ENCODE data around the gene ATP6V1F. TPM values are rescaled to one million over a fixed set of nuclear protein-coding genes. Genes with fewer than 3 reads are reported as not detected.

Gene ATP6V1F
- polyA plus RNA-seq, 3 donors: 232 to 280 (median 269) TPM

DNA sequence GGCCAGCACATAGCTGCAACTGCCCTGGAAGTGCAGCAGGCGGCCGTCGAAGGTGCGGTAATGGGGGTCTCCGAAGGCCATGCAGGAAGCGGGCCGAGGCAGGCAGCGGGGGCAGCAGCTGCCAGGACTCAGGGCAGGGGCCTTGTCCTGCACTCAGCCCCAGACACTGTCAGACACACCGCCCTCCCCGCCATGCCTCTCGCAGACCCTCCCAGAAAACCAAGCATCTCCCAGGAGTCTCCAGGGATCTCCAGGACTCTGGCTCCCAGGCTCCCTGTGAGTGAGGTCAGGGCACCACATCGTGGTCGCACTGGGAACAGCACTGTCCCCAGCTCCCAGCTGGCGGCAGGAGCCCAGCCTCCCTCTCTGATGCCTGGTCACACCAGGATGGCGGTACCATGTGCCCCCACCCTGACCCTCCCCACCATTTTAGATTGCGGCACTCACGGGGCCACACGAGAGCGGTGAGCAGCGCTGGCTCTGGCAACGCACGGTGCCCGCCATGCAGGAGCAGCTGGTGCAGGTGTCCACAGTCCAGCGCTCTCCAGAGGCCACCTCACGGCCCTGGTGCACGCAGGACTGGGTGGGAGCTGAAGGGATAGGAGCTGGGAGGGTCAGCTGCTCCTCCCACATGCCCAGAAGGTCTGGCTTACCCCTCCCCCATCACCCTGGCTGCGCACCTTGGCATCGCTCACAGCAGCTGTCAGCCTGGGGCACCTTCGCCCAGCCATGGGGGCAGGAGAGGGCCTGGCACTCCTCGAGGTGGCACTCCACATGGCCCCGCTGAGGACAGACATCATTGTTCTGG is 17.5 kb downstream of the ATP6V1F start:
- no peak for DNase-seq

DNA sequence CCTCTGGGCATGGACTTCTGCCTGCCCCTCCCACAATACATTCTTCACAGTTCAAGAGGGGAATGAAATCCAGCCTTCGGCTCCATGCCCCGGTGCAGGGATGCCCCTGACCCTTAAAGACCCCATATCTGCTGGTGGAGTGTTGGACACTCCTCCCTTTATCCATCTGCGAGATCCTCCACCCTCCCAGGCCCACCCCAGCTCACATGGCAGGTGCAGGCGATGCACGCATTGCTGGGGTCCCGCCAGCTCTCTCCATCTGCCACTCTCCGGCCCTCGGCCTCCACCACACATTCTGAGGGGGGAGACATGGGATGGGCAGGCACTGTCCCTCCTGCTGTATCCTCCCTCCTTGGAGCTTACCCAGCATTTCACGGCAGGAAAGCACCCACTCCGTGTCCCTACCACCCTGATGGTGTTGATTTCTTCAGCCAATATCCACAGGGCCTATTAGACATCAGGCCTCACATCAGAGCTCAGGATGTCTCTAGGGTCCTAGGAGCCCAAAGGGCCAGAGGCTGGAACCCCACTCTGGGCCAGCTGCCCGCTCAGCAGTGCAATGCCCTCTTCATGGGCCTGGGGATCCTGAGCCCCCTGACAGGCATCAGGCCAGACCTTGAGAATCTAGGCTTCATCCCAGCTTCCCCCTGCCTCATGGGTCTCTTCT is 18.3 kb downstream of the ATP6V1F start:
- DNase-seq: no peak

DNA sequence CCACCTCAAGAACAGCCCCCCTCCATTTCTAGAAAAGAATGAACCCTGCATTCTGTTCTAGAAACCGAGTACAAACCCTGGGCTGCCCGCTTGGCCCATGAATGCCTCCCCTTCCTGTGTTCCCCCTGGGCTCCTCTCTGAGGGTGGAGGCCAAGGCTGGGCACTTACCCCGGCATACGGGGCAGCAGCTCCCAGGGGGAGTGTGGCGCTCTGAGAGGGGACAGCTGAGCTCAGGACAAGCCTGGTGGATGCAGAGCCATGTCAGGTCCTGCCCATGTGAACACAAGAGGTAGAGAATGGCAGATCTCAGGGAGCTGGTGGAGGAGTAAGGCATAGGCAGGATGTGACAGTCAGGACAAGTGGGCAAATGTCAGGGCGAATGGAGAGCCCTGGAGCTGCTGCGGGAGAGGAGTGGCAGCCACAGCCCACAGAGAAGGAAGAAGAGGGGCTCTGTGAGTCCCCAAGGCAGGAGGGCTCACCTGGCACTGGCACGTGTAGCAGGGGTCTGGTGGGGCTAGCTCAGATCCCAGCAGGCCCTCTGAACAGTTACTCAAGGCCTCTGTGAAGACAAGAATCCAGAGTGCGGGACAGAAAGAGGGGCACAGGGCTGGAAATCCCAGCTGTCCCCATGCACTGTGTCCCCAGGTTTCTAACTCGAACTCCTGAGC is 18.9 kb downstream of the ATP6V1F start:
- DNase-seq: no peak

DNA sequence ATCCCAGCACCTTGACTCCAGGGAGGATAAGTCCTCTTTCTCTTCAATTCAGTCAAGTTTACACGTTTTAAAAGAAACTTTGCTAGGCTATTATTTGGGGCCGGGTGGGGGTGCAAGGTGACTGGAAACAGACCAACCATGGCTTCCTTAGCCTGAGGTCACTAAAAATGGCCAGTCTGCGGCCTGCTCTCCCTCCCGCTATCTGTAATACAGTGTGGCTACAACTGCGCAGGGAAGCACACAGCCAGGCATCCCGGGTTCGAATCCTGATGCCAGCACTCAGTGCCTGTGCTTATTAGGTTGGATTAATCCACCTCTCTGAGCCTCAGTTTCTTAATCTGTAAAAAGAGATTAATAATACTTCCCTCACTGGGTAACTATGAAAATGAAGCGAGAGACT is 19.5 kb downstream of the ATP6V1F start:
- no peak for DNase-seq

DNA sequence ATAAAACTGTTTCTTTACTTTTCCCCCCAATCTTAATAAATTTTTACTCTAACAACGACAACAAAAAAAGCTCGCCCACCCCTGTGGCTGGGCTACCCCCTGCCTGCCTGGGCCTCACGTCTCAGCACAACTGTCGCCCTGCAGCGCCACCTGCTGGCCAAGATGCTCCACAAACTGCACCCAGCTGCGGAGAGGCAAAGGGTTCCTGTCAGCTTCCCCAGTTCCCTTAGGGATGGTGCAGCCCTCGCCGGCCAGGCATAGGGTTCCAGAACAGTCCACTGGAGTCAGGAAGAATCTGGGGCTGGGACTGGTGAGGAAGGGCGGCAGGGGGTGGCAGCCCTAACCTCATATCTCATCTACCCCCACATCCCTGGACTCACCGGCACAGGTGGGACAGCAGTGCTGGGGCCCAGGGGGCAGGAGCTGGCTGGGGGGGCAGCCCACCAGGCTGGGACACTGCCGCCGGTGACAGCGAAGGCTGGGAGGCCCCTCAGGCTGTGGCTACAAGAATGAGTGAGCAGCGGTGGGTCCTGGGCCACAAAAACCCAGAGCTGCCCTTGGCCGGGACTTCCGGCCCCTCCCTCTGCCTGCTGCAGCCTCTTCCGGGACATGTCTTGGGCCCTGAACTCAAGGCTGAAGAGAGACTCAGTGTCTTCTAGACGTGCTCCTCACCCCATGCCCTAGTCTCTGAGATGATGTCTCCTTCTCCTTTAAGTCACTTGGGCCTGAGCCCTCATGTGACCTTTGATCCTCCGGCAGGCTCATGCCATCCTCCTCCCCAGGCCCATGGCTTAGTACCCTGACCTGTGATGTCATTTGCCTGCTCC is 21.2 kb downstream of the ATP6V1F start:
- no peak for DNase-seq

DNA sequence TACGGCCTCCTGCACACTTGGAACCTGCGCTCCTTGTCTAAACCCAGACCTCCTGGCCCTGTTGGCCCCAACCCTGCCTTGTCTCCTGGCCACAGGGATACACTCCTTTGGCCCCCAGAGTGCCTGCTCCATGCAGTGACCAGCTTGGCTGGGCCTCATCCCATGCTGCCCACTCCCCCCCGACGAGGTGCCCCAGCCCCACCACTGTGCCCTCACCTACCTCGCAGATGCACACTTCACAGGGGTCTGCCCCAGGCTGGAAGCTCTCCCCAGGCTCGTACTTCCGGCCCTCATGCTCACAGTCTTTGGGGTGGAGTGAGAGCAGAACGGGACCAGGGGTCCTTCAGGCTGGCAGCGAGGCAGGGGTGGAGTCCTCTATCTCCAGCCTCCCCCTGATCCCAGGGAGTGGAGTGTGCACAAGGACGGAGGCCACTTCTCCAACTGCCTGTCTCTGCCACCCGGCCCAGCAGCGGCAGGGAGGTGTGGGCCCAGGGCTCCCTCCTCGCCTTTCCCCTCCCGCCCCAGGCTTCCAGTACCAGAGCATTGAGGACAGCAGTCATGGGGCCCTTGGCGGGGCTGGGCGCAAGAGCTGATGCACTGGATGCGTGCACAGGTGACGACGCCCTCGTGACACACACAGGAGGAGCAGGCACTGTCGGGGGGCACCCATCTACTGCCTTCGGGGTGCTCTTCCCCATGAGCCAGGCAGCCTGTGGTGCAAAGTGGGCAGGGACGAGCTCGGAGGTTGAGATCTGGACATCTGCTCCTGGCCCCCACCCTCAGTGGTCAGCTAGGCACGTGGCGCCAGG is 22.1 kb downstream of the ATP6V1F start:
- no peak for DNase-seq

DNA sequence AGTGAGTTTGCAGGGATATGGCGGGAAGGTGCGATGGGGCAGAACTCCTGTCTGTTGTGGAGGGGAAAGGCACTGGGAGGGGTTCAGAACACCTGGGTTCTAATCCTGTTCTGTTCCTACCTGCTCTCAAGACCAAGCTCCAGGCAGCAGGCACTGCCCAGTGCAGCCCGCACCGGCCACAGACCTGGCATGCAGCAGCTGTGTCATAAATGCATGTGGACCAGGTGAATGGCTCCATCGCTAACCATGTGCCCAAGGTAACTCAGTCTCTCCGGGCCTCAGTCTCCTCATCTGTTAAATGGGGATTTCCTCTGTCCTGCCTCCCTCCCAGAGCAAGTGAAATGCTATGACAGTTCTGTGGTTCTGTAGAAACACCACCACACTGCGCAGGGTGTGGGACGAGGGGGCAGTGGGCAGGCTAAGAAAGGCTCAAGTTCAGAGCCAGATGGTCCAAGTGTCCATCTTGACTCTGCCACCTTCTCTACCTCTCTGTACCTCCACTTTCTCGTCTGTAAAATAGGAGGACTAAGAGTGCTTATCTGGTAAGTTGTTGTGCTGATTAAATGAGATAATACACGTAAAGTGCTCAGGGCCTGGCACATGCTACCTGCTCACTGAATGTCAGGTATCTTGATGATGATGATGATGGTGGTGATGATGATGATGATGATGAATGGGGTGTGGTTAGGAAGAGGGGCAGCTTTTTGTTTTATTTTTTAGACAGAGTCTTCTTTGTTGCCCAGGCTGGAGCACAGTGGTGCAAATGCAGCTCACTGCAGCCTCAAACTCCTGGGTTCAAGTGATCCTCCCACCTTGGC is 22.9 kb downstream of the ATP6V1F start:
- DNase-seq: no peak

DNA sequence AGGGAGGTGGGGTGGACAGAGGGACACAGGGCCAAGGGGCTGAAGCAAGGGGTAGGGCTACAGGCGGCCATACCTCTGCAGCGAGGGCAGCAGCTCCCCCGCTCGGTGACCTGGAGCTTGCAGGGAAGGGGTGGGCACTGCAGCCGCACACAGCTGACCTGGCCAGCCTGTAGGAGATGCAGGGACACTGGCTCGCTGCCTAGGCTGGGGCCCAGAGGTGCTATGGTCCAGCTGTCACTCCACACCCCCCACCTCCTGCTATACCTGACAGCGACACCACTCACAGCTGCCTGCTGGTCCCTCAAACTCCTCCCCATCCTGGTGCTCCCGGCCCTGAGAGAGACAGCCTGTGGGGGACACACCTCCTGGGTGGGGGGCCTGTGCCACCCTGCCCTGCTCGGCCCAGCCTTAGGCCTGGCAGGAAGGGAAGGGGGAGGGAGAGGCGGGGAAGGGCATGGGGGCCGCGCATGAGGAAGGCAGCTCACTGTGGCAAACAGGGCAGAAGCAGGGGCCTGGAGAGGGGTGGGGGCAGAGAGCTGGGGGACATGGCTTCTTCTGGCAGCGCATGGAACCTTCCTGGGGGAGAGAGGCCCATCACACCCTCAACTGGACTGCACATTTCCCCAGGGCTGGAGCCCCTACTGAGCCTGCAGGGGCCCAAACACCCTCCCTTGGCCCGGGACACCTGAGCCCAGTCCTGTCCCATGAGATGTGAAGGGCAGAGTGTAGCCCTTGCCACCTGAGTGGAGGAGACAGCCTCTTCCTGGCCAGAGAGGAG is 23.9 kb downstream of the ATP6V1F start:
- no peak for DNase-seq

DNA sequence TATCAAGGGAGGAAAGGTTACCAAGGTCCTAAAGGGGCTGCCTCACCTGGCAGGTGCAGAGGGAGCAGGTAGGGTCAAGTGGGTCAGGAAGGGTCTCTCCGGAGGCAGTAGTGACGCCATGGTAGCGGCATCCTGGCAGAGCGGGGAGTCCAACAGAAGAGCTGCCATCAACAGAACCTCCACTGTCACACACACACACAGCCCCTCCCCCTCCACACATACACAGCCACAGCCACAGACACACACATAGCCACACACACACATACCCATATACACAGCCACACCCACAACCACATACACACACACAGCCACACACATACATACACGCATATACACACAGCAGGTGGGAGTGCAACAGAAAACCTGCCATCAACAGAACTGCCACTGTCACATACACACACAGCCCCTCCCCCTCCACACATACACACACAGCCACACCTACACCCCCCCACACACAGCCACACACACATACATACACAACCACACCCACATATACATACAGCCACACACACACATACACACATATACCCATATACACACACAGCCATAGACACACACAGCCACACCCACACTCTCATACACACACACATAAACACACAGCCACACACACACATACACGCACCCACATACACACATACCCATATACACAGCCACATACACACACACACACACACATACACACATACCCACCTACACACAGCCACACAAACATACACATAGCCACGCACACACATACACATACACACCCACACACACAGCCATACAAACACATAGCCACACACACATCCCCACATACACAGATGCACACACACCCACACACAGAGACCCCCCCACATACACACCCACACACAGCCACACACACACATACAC is 24.7 kb downstream of the ATP6V1F start:
- no peak for DNase-seq

DNA sequence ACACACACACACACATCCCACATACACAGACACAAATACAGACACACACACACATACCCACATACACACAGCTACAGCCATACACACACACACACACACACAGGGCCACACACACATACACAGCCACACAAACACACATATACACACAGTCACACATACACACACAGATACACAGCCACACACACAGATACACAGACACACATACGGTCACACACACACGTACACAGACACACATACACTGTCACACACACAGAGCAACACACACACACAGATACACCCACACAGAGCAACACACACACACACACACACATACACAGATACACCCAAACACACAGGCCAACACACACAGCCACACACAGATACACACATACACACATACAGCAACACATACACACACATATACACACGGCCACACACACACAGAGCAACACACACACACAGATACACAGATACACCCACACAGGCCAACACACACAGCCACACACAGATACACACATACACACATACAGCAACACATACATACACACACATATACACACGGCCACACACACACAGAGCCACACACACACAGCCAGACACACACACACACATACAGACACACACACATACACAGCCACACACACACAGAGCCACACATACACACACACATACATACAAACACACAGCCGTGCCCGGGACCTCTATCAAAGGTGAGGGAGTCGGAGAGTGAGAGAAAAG is 25.5 kb downstream of the ATP6V1F start:
- no peak for DNase-seq

DNA sequence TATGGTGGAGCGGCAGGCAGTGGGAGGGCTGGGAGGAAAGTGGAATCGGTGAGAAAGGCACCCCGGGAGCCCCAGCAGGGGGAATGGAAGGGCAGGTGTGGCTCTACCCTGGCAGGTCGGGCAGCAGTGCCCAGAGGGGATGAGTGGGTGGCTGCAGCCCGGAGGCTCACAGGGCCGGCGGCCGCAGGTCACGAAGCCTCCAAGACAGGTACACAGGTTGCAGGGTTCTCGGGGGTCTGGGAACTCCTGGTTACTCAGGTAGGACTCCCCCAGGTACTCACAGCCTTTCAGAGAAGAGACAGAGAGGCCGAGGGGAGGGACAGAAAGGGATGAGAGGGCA is 26.1 kb downstream of the ATP6V1F start:
- no peak for DNase-seq

DNA sequence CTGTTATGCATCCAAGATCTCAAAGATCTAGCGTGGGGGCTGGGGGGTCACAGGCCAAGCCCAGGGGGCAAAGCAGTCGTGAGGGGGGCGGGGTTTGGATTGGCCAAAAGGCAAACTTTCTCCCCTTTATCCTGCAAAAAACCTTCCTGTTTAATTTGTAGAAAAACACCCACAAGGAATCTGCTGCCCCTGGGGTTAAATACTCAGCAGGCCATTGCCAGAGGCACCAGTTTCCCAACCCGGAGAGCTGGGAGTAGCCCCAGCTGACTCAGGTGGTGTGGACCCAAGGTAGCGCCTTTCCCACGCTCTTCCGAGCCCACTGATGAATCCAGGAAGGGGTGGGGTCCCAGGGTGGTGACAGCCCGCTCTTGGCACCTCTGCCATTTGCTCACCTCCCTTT is 26.5 kb downstream of the ATP6V1F start:
- DNase-seq: no peak

DNA sequence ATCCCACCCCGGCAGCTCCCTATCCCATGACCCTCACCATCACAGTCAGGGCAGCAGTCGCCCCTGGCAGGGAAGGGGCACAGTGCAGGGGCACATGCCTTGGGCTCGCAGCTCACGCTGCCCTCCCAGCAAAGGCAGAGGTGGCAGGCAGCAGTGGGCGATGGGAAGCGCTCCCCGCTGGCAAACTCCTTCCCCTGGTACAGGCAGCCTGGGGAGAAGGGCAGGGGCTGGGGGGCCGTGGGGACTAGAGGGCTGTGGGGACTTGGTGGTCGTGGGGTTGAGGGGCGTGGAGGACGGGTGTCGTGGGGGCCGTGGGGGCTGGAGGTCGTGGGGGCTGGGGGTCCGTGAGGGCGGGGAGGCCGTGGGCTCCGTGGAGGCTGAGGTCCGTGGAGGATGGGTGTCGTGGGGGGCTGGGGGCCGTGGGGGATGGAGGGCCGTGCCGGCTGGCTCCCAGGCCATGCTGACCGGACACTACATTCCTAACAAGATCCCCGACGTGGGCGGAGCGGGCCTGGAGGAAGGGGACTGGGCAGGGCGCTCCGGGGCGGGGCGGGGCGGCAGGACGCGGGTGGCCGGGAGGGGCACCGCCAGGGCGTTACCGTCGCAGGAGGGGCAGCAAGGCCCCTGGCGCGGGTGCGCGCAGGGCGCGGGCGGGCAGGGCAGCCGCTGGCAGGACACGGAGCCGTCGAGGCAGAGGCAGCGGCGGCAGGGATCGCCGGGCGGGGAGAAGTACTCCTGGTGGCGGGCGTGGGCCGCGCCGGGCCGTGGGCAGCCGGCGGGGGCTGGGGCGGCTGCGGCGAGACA is 27.9 kb downstream of the ATP6V1F start:
- DNase-seq: no peak

DNA sequence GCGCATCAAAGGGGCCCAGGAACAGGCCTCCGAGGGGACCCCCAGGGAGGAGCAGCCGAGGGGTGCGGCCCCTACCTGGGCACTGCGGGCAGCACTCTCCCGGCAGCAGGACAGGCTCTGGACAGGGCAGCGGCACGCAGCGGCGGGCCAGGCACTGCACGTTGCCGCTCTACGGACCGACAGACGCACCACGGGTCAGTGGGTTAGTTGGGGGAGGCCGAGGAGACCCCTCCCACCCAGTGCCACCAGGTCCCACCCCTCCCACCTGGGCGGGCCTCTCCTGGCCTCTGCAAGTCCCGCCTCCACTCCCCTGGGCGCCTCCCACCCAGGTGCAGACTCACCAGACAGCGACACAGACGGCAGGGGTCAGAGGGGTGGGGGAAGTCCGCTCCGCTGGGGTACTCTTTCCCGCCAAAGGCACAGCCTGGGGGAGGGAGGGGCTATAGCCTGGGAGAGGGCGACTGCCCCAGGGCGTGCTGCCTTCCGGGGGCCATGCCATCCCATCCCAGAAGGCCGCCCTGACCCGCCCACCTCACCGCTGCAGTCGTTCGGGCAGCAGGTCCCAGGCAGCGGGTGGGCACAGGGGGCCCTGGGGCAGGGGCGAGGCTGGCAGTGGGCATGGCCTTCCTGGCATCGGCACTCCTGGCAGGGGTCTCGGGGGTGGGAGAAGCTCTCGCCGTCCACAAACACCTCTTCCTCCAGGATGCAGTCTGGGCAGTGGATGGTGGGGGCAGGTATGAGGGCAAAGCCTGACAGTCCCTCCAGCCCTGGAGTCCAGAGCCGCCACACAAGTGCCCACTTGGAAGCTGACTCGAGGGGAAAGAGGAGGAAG is 28.7 kb downstream of the ATP6V1F start:
- no peak for DNase-seq

DNA sequence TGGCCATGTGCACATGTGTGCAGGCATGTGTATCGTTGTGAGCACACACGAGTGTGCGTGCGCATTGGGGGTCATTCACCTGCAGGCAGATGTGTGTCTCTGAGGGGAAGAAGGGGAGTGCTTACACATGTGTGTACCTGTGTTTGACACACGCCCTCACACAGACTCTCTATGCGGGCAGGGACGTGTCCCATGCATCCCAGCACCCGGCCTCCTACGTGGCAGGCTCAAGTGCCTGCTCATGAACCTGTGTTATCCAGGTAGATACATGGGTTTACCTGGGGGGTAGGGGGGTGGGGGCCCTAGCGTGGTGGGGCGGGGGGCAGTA is 29.2 kb downstream of the ATP6V1F start:
- DNase-seq: no peak

DNA sequence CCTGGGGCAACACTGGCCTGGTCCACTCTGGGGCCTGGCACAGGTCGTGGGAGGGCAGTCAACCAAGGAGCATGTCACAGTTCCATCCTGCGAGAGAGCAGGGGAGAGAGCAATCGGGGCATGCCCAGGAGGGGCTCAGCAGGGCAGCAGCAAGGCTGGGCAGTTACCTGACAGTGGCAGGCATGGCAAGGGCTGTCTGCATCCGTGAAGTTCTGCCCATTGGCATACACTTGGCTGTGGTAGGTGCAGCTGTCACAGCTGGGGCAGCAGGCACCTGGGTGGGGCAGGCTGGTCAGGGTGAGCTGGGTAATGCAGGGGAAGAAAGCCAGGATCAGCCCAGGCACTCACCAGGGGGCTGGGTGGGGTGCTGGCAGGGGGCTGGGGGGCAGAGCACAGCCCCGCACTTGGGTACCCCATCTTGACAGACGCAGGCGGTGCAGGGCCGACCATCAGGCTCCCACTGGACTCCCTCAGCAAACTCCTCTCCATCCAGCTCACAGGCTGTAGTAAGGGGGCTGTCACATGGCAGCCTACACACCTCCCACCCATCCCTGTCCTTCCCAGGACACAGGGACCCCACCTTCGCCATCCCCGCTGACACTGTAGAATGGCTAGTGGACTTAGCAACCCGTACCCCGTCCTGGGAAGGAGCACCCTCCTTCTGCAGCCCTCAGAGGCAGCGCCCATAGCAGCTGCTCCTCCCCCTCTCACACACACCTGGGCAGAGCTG is 30.0 kb downstream of the ATP6V1F start:
- DNase-seq: no peak

All from renal pelvis (tissue), 4 donors.